WTC11 (cell line): ENCODE results near the gene CENPT. TPM values are rescaled to one million over a fixed set of nuclear protein-coding genes. Genes with fewer than 3 reads are reported as not detected.

Experiments used
- ATAC-seq: fragments of 200-7000 bp; cut with Tn5 transposase; 2 replicates; pipeline ENCODE4 v1.10.0; 2021; ENCODE audit warnings: mild to moderate bottlenecking, moderate library complexity
- CTCF ChIA-PET: fragments of 300-600 bp; sonication (Branson Sonifier 250); formaldehyde crosslinking; loops from one replicate; lab custom pipeline; 2021; ENCODE audit warnings: antibody characterized with exemption; lab: Charles Lee
- POLR2A ChIA-PET: fragments of 350-600 bp; sonication (Branson Sonifier 250); formaldehyde crosslinking; loops from one replicate; lab custom pipeline; 2021; ENCODE audit warnings: antibody characterized with exemption; lab: Charles Lee
- DNase-seq: peaks from one replicate; pipeline ENCODE4 v3.0.0; 2021; ENCODE audit warnings: low spot score
- H3K27ac Mint-ChIP-seq: 2 replicates; pipeline ENCODE4 v1.8.0; 2021; ENCODE audit warnings: mixed read lengths
- H3K27me3 Mint-ChIP-seq: 2 replicates; pipeline ENCODE4 v1.8.0; 2021; ENCODE audit warnings: low read depth, mild to moderate bottlenecking, moderate library complexity, mixed read lengths
- H3K36me3 Mint-ChIP-seq: 2 replicates; pipeline ENCODE4 v1.8.0; 2021; ENCODE audit warnings: mixed read lengths
- H3K4me1 Mint-ChIP-seq: 2 replicates; pipeline ENCODE4 v1.8.0; 2022; ENCODE audit warnings: mixed read lengths
- H3K4me3 Mint-ChIP-seq: 2 replicates; pipeline ENCODE4 v1.8.0; 2021; ENCODE audit warnings: mild to moderate bottlenecking, moderate library complexity, mixed read lengths
- H3K9me3 Mint-ChIP-seq: 2 replicates; pipeline ENCODE4 v1.8.0; 2021; ENCODE audit warnings: mixed read lengths
- ARID4B ChIP-seq: sonication (generic); formaldehyde crosslinking; IDR thresholded peaks from 2 replicates; pipeline ENCODE4 v1.8.0; 2023; ENCODE audit warnings: missing genetic modification reagents, mild to moderate bottlenecking, borderline replicate concordance
- CTCF ChIP-seq: fragments of 200-600 bp; IDR thresholded peaks from 2 replicates; pipeline ENCODE4 v1.8.0; 2022; ENCODE audit warnings: antibody characterized with exemption
- FOXJ3 ChIP-seq: sonication (generic); formaldehyde crosslinking; IDR thresholded peaks from 2 replicates; pipeline ENCODE4 v1.9.0; 2021; ENCODE audit warnings: missing genetic modification reagents, mild to moderate bottlenecking, borderline replicate concordance
- GRHL2 ChIP-seq: fragments of 250-450 bp; sonication (Bioruptor Pico); IDR thresholded peaks from 2 replicates; pipeline ENCODE4 v1.8.0; 2022; ENCODE audit warnings: mild to moderate bottlenecking, moderate library complexity; ENCODE audit not compliant: insufficient replicate concordance, severe bottlenecking
- NR1H2 ChIP-seq: sonication (generic); formaldehyde crosslinking; IDR thresholded peaks from 2 replicates; pipeline ENCODE4 v1.9.0; 2021; ENCODE audit warnings: mild to moderate bottlenecking, moderate library complexity, missing genetic modification reagents
- RELA ChIP-seq: sonication (generic); formaldehyde crosslinking; IDR thresholded peaks from 2 replicates; pipeline ENCODE4 v1.8.1; 2022; ENCODE audit warnings: missing genetic modification reagents, mild to moderate bottlenecking, borderline replicate concordance
- ZBTB43 ChIP-seq: sonication (generic); formaldehyde crosslinking; IDR thresholded peaks from 2 replicates; pipeline ENCODE4 v1.8.1; 2023; ENCODE audit warnings: mild to moderate bottlenecking, missing genetic modification reagents
- ZNF396 ChIP-seq: fragments of 250-450 bp; sonication (Bioruptor Pico); IDR thresholded peaks from 2 replicates; pipeline ENCODE4 v1.8.0; 2021; ENCODE audit warnings: mild to moderate bottlenecking, moderate library complexity, borderline replicate concordance
- ZNF423 ChIP-seq: fragments of 250-450 bp; sonication (Bioruptor Pico); IDR thresholded peaks from 2 replicates; pipeline ENCODE4 v2.1.2; 2022; ENCODE audit warnings: mild to moderate bottlenecking, moderate library complexity
- ZNF425 ChIP-seq: fragments of 250-450 bp; sonication (Bioruptor Pico); conservative IDR thresholded peaks from 2 replicates; pipeline ENCODE4 v1.9.0; 2021; ENCODE audit warnings: mild to moderate bottlenecking
- ZNF532 ChIP-seq: fragments of 250-450 bp; sonication (Bioruptor Pico); IDR thresholded peaks from 2 replicates; pipeline ENCODE4 v1.9.0; 2021; ENCODE audit warnings: mild to moderate bottlenecking, borderline replicate concordance
- total RNA-seq: library from RNA; stranded (reverse); gene quantifications from 3 replicates; pipeline ENCODE4 v1.2.3, GENCODE V29; 2021
- TF ChIP-seq, protein P1 (sequence below): sonication (generic); formaldehyde crosslinking; IDR thresholded peaks from 2 replicates; pipeline ENCODE4 v1.8.0; 2023; ENCODE audit warnings: missing genetic modification reagents
- TF ChIP-seq, protein P2 (sequence below): fragments of 250-450 bp; sonication (Bioruptor Pico); IDR thresholded peaks from 2 replicates; pipeline ENCODE4 v1.8.0; 2021; ENCODE audit warnings: mild to moderate bottlenecking
- TF ChIP-seq, protein P3 (sequence below): sonication (generic); formaldehyde crosslinking; IDR thresholded peaks from 2 replicates; pipeline ENCODE4 v1.8.1; 2023; ENCODE audit warnings: mild to moderate bottlenecking, missing genetic modification reagents, borderline replicate concordance

CENPT gene
- total RNA-seq, 1 experiment from 2014 or later: 58.3 TPM

- H3K36me3 Mint-ChIP-seq: peaks cover 13% of the 10 kb centered on the region
- TF ChIP-seq CTCF (no peak), RELA (CRISPR knock-in tag) (no peak), NR1H2 (CRISPR knock-in tag) (no peak), ZNF396 (CRISPR knock-in tag) (no peak), ZNF532 (CRISPR knock-in tag) (no peak), GRHL2 (CRISPR knock-in tag) (no peak), ZNF425 (no peak), FOXJ3 (no peak), ARID4B (CRISPR knock-in tag) (no peak), ZBTB43 (CRISPR knock-in tag) (no peak), ZNF423 (CRISPR knock-in tag) (no peak)
- TF ChIP-seq, protein P1, sequence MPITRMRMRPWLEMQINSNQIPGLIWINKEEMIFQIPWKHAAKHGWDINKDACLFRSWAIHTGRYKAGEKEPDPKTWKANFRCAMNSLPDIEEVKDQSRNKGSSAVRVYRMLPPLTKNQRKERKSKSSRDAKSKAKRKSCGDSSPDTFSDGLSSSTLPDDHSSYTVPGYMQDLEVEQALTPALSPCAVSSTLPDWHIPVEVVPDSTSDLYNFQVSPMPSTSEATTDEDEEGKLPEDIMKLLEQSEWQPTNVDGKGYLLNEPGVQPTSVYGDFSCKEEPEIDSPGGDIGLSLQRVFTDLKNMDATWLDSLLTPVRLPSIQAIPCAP (CRISPR knock-in tag): no peak
- TF ChIP-seq, protein P2, sequence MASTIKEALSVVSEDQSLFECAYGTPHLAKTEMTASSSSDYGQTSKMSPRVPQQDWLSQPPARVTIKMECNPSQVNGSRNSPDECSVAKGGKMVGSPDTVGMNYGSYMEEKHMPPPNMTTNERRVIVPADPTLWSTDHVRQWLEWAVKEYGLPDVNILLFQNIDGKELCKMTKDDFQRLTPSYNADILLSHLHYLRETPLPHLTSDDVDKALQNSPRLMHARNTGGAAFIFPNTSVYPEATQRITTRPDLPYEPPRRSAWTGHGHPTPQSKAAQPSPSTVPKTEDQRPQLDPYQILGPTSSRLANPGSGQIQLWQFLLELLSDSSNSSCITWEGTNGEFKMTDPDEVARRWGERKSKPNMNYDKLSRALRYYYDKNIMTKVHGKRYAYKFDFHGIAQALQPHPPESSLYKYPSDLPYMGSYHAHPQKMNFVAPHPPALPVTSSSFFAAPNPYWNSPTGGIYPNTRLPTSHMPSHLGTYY (CRISPR knock-in tag): no peak
- TF ChIP-seq, protein P3, sequence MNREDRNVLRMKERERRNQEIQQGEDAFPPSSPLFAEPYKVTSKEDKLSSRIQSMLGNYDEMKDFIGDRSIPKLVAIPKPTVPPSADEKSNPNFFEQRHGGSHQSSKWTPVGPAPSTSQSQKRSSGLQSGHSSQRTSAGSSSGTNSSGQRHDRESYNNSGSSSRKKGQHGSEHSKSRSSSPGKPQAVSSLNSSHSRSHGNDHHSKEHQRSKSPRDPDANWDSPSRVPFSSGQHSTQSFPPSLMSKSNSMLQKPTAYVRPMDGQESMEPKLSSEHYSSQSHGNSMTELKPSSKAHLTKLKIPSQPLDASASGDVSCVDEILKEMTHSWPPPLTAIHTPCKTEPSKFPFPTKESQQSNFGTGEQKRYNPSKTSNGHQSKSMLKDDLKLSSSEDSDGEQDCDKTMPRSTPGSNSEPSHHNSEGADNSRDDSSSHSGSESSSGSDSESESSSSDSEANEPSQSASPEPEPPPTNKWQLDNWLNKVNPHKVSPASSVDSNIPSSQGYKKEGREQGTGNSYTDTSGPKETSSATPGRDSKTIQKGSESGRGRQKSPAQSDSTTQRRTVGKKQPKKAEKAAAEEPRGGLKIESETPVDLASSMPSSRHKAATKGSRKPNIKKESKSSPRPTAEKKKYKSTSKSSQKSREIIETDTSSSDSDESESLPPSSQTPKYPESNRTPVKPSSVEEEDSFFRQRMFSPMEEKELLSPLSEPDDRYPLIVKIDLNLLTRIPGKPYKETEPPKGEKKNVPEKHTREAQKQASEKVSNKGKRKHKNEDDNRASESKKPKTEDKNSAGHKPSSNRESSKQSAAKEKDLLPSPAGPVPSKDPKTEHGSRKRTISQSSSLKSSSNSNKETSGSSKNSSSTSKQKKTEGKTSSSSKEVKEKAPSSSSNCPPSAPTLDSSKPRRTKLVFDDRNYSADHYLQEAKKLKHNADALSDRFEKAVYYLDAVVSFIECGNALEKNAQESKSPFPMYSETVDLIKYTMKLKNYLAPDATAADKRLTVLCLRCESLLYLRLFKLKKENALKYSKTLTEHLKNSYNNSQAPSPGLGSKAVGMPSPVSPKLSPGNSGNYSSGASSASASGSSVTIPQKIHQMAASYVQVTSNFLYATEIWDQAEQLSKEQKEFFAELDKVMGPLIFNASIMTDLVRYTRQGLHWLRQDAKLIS: no peak
- DNase-seq (no peak), ATAC-seq (no peak)
- no peaks in the 10 kb centered on the region for H3K9me3 Mint-ChIP-seq
- ChIA-PET POLR2A (no interaction called here), CTCF (interaction anchor here (0.8 to 5.1 kb wide), 3 partner anchors 8 to 153 kb away, joined by 3 to 43 read pairs (median 4); no protein-coding TSS in a partner anchor)
- H3K4me1 Mint-ChIP-seq: peaks cover 7% of the 10 kb centered on the region
- no peaks in the 10 kb centered on the region for H3K27me3 Mint-ChIP-seq
- H3K27ac Mint-ChIP-seq: no peak overlapping the region
- no peak overlapping the region for H3K4me3 Mint-ChIP-seq
Observed at GRCh38 chr16:67825906-67826305, 21.6 kb downstream of the CENPT start.
